HUDEP-2 (cell line): ENCODE results near the gene EMILIN1.
"Not testable (repeated sequence)": the region's sequence is repeated elsewhere in the genome, so short reads cannot be mapped to it uniquely, and the experiment has no call there.

Experiments
- DNase-seq, 76 experiments: peaks; one replicate each; lab custom pipeline; 2025; ENCODE audit not compliant: unreplicated experiment in 76 of 76; lab: John Stamatoyannopoulos, UW

EMILIN1 gene

GRCh38 chr2:27053321-27053720 is 25.1 kb upstream of the EMILIN1 start:
- no peak for DNase-seq

GRCh38 chr2:27053776-27054175 is 24.6 kb upstream of the EMILIN1 start:
- DNase-seq: no peak

GRCh38 chr2:27054721-27055120 is 23.7 kb upstream of the EMILIN1 start:
- DNase-seq: no peak

- DNase-seq: no peak
These were observed 21.2 kb upstream of the EMILIN1 start for GRCh38 chr2:27057184-27057583.

GRCh38 chr2:27058210-27058609 is 20.2 kb upstream of the EMILIN1 start:
- no peak for DNase-seq

GRCh38 chr2:27059141-27059820 is 19.1 kb upstream of the EMILIN1 start:
- DNase-seq: no peak

GRCh38 chr2:27060323-27060722 is 18.1 kb upstream of the EMILIN1 start:
- no peak for DNase-seq

- no peak for DNase-seq
These were observed 13.3 kb upstream of the EMILIN1 start for GRCh38 chr2:27065128-27065527.

- no peak for DNase-seq
These were observed 11.0 kb upstream of the EMILIN1 start for GRCh38 chr2:27067385-27067784.

GRCh38 chr2:27069436-27069835 is 9.0 kb upstream of the EMILIN1 start:
- DNase-seq: no peak

GRCh38 chr2:27069961-27070618 is 8.3 kb upstream of the EMILIN1 start:
- no peak for DNase-seq

GRCh38 chr2:27070653-27071276 is 7.7 kb upstream of the EMILIN1 start:
- no peak for DNase-seq

GRCh38 chr2:27071277-27071989 is 7.0 kb upstream of the EMILIN1 start, which contains the start of gene OST4:
Gene OST4, minus strand, starts transcription at chr2:27071654.
- DNase-seq: peak in 74 of 76 experiments; percentile 30 to 93 (median 83)

GRCh38 chr2:27071990-27072830 is 6.2 kb upstream of the EMILIN1 start:
- no peak for DNase-seq

- no peak for DNase-seq
These were observed 5.5 kb upstream of the EMILIN1 start for GRCh38 chr2:27072920-27073319.

GRCh38 chr2:27073782-27074181 is 4.6 kb upstream of the EMILIN1 start:
- DNase-seq: no peak

GRCh38 chr2:27074738-27075565 is 3.5 kb upstream of the EMILIN1 start:
- no peak for DNase-seq

GRCh38 chr2:27075566-27075871 is 2.9 kb upstream of the EMILIN1 start:
- not testable (repeated sequence) for DNase-seq

- no peak for DNase-seq
These were observed 2.1 kb upstream of the EMILIN1 start for GRCh38 chr2:27076323-27076722.

- DNase-seq: no peak
These were observed 1.2 kb upstream of the EMILIN1 start for GRCh38 chr2:27077231-27077630.
